ENCODE measurements around the gene MACROD1. TPM values are rescaled to one million over a fixed set of nuclear protein-coding genes. Genes with fewer than 3 reads are reported as not detected.

MACROD1 gene
- total RNA-seq, 1 donor from 2014 or later, result 20.6 TPM

DNA sequence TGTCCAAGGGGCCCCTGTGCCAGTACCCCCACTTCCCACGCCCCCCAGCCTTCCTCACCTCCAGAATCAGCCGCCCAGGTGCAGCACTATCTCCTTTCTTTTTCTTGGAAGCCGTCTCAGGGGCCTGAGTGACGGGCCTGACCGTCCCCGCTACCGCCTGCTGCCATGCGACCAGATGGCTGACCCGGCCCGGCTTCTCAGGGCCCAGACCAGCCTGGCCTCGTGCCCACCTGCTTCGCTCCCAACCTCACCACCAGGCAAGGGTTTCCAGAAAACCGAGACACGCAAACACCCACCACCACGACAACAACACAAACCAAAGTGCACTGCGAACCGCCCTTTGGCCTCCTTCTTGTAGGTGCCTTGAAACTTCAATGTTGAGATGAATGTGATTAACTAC, 39.1 kb downstream of the MACROD1 start:
- H3K9me3 Mint-ChIP-seq (ENCODE audit: low read depth), result no peaks in the 10 kb centered on the region
- no peak for DNase-seq (ENCODE audit: low spot score)
- no peak overlapping the region for H3K27ac Mint-ChIP-seq (ENCODE audit: unreplicated experiment)
- no peak overlapping the region for H3K4me3 Mint-ChIP-seq (ENCODE audit: unreplicated experiment)
- no peaks in the 10 kb centered on the region for H3K36me3 Mint-ChIP-seq (ENCODE audit: low read depth)
- TF ChIP-seq, protein P1, sequence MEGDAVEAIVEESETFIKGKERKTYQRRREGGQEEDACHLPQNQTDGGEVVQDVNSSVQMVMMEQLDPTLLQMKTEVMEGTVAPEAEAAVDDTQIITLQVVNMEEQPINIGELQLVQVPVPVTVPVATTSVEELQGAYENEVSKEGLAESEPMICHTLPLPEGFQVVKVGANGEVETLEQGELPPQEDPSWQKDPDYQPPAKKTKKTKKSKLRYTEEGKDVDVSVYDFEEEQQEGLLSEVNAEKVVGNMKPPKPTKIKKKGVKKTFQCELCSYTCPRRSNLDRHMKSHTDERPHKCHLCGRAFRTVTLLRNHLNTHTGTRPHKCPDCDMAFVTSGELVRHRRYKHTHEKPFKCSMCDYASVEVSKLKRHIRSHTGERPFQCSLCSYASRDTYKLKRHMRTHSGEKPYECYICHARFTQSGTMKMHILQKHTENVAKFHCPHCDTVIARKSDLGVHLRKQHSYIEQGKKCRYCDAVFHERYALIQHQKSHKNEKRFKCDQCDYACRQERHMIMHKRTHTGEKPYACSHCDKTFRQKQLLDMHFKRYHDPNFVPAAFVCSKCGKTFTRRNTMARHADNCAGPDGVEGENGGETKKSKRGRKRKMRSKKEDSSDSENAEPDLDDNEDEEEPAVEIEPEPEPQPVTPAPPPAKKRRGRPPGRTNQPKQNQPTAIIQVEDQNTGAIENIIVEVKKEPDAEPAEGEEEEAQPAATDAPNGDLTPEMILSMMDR (IDR thresholded peaks at IDR 0.05), result no peak
- no peaks in the 10 kb centered on the region for H3K27me3 Mint-ChIP-seq (ENCODE audit: low read depth)
- peaks cover 2% of the 10 kb centered on the region for H3K4me1 Mint-ChIP-seq (ENCODE audit: low read depth)

DNA sequence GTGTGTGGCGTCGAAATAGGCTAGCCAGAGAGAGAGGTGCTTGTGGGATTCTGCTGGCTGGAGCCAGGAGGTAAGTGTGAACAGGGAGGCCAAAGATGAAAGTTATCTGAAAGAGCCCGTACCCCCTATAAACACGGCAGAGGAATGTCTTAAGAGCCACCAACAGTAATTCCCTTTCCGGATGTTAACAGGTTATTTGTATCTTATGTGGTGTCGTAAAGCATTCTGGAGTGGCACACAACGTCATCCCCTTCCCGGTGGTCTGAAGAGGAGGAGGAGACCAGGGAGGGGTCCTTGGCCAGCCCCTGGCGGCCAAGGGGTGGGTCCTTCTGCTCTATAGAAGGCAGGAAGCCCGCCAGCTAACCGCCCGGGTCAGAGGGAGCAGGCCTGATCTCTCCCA, 39.5 kb downstream of the MACROD1 start:
- TF ChIP-seq, protein P1 (IDR thresholded peaks at IDR 0.05), result no peak
- H3K4me1 Mint-ChIP-seq (ENCODE audit: low read depth), result peaks cover 6% of the 10 kb centered on the region
- no peaks in the 10 kb centered on the region for H3K27me3 Mint-ChIP-seq (ENCODE audit: low read depth)
- H3K4me3 Mint-ChIP-seq (ENCODE audit: unreplicated experiment), result no peak overlapping the region
- H3K9me3 Mint-ChIP-seq (ENCODE audit: low read depth), result no peaks in the 10 kb centered on the region
- H3K36me3 Mint-ChIP-seq (ENCODE audit: low read depth), result no peaks in the 10 kb centered on the region
- H3K27ac Mint-ChIP-seq (ENCODE audit: unreplicated experiment), result no peak overlapping the region
- DNase-seq (ENCODE audit: low spot score), result no peak

GRCh38 chr11:64125676-64126075, 40.2 kb downstream of the MACROD1 start:
- Mint-ChIP-seq H3K36me3 (ENCODE audit: low read depth) (no peaks in the 10 kb centered on the region), H3K27ac (ENCODE audit: unreplicated experiment) (no peak overlapping the region), H3K9me3 (ENCODE audit: low read depth) (no peaks in the 10 kb centered on the region), H3K27me3 (ENCODE audit: low read depth) (no peaks in the 10 kb centered on the region), H3K4me3 (ENCODE audit: unreplicated experiment) (no peak overlapping the region), H3K4me1 (ENCODE audit: low read depth) (peaks cover 7% of the 10 kb centered on the region)
- DNase-seq (ENCODE audit: low spot score), result no peak
- TF ChIP-seq, protein P1 (IDR thresholded peaks at IDR 0.05), result no peak

DNA sequence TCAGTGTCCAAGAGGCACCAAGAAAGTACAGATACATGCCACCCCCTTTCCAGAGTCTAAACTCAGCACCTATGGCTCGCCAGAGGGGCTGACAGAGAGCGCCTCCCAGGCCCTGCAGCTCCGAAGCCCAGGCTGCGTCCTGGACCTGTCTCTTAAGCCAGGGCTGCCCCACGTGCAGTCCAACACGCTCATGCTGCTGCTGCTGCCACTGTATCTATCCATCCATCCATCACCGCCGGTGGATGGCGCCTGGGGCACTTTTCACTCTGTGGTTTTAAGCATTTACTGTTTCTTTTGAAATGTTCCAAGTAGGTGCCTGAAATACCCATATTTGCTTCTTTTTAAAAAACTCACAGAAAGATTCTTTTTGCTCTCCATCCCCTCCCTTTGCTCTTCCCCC, 41.8 kb downstream of the MACROD1 start:
- TF ChIP-seq, protein P1 (IDR thresholded peaks at IDR 0.05), result peak; percentile 22
- Mint-ChIP-seq H3K36me3 (ENCODE audit: low read depth) (no peaks in the 10 kb centered on the region), H3K9me3 (ENCODE audit: low read depth) (no peaks in the 10 kb centered on the region), H3K4me1 (ENCODE audit: low read depth) (peaks cover 7% of the 10 kb centered on the region), H3K4me3 (ENCODE audit: unreplicated experiment) (no peak overlapping the region), H3K27me3 (ENCODE audit: low read depth) (no peaks in the 10 kb centered on the region), H3K27ac (ENCODE audit: unreplicated experiment) (no peak overlapping the region)
- no peak for DNase-seq (ENCODE audit: low spot score)

- no peaks in the 10 kb centered on the region for H3K27me3 Mint-ChIP-seq (ENCODE audit: low read depth)
- TF ChIP-seq, protein P1 (IDR thresholded peaks at IDR 0.05), result no peak
Measured at GRCh38 chr11:64123679-64124078, 42.2 kb downstream of the MACROD1 start.

More at GRCh38 chr11:64123679-64124078, 42.2 kb downstream of the MACROD1 start:
- H3K9me3 Mint-ChIP-seq (ENCODE audit: low read depth), result no peaks in the 10 kb centered on the region
- H3K27ac Mint-ChIP-seq (ENCODE audit: unreplicated experiment), result no peak overlapping the region
- H3K4me1 Mint-ChIP-seq (ENCODE audit: low read depth), result peaks cover 7% of the 10 kb centered on the region
- no peak for DNase-seq (ENCODE audit: low spot score)
- H3K4me3 Mint-ChIP-seq (ENCODE audit: unreplicated experiment), result no peak overlapping the region
- no peaks in the 10 kb centered on the region for H3K36me3 Mint-ChIP-seq (ENCODE audit: low read depth)

All from chondrocyte (in vitro differentiated cells).